Esophagus squamous epithelium (tissue), 4 donors: Measurements from ENCODE around the gene MYO5A.

ENCODE experiments used
- CTCF ChIP-seq, 6 experiments: fragments of 450-650 bp in 4 of 6; fragments of 200-600 bp in 2 of 6; sonication (generic) in 2 of 6; IDR thresholded peaks; one replicate each; pipeline ENCODE4 v1.5.1; 2016 to 2019; ENCODE audit warnings: antibody characterized with exemption in 6 of 6, mild to moderate bottlenecking in 4 of 6, moderate library complexity in 4 of 6
- POLR2A ChIP-seq, 4 donors: fragments of 450-650 bp; IDR thresholded peaks; one replicate each; pipeline ENCODE4 v1.6.1; 2017; ENCODE audit warnings: antibody characterized with exemption in 4 of 4, mild to moderate bottlenecking in 4 of 4, moderate library complexity in 3 of 4

- TF ChIP-seq CTCF (IDR thresholded peaks at IDR 0.05) (no peak), POLR2A (IDR thresholded peaks at IDR 0.05) (no peak)
Measured at GRCh38 chr15:52288986-52289385, 239.7 kb downstream of the MYO5A start.
